IPS DF 6.9 (cell line): ENCODE results near the gene RCOR3.
"Not testable (repeated sequence)": the region's sequence is repeated elsewhere in the genome, so short reads cannot be mapped to it uniquely, and the experiment has no call there.

Source experiments
- DNase-seq: peaks from one replicate; pipeline ENCODE4 v3.0.0-alpha.2; 2013; ENCODE audit warnings: low read depth, low spot score
- H3K27ac ChIP-seq: one replicate; pipeline ENCODE4 v1.5.1; 2013; ENCODE audit warnings: low read length, control low read depth
- H3K27me3 ChIP-seq: 2 replicates; pipeline ENCODE4 v1.6.1; 2013; ENCODE audit warnings: mild to moderate bottlenecking, low read length; ENCODE audit not compliant: control insufficient read depth, insufficient read depth
- H3K36me3 ChIP-seq: 2 replicates; pipeline ENCODE4 v1.6.1; 2013; ENCODE audit warnings: low read length; ENCODE audit not compliant: control insufficient read depth, insufficient read depth
- H3K4me1 ChIP-seq: 2 replicates; pipeline ENCODE4 v1.6.1; 2013; ENCODE audit warnings: low read length; ENCODE audit not compliant: control insufficient read depth, insufficient read depth
- H3K4me3 ChIP-seq: 2 replicates; pipeline ENCODE4 v1.5.1; 2013; ENCODE audit warnings: mild to moderate bottlenecking, low read length
- H3K9me3 ChIP-seq: 2 replicates; pipeline ENCODE4 v1.6.1; 2013; ENCODE audit warnings: low read length, inconsistent platforms; ENCODE audit not compliant: control insufficient read depth, insufficient read depth
- WGBS: extraction: QIAGEN DNeasy Blood & Tissue Kit; methylation state at CpG from one replicate; pipeline ENCODE4 v1.1.7; 2013; ENCODE audit warnings: mixed read lengths, missing lambda C conversion rate; ENCODE audit not compliant: insufficient read length, insufficient coverage; 5-methylcytosine and 5-hydroxymethylcytosine counted together

The RCOR3 gene

GRCh38 chr1:211340622-211341507, 81.7 kb downstream of the RCOR3 start:
- peaks cover 4% of the 10 kb centered on the region for H3K4me1 ChIP-seq
- DNase-seq = no peak
- no CpG with 5 or more reads among the region's 10 CpGs for WGBS

GRCh38 chr1:211341999-211342398, 82.8 kb downstream of the RCOR3 start:
- WGBS = no CpG with 5 or more reads among the region's 1 CpG
- no peak overlapping the region for H3K4me3 ChIP-seq
- no peak for DNase-seq
- no peaks in the 10 kb centered on the region for H3K27me3 ChIP-seq
- H3K36me3 ChIP-seq = no peaks in the 10 kb centered on the region
- H3K27ac ChIP-seq = no peak overlapping the region
- H3K4me1 ChIP-seq = peaks cover 6% of the 10 kb centered on the region
- H3K9me3 ChIP-seq = no peaks in the 10 kb centered on the region

More at GRCh38 chr1:211340622-211341507, 81.7 kb downstream of the RCOR3 start:
- H3K4me3 ChIP-seq = no peak overlapping the region
- no peaks in the 10 kb centered on the region for H3K36me3 ChIP-seq
- no peaks in the 10 kb centered on the region for H3K27me3 ChIP-seq
- no peaks in the 10 kb centered on the region for H3K9me3 ChIP-seq
- no peak overlapping the region for H3K27ac ChIP-seq

- no peaks in the 10 kb centered on the region for H3K9me3 ChIP-seq
- no CpG with 5 or more reads among the region's 4 CpGs for WGBS
- peaks cover 6% of the 10 kb centered on the region for H3K4me1 ChIP-seq
- H3K36me3 ChIP-seq = no peaks in the 10 kb centered on the region
- no peaks in the 10 kb centered on the region for H3K27me3 ChIP-seq
- H3K4me3 ChIP-seq = no peak overlapping the region
- DNase-seq = no peak
- H3K27ac ChIP-seq = no peak overlapping the region
These were observed 84.4 kb downstream of the RCOR3 start for GRCh38 chr1:211343607-211344006.

GRCh38 chr1:211344152-211344618, 85.0 kb downstream of the RCOR3 start:
- H3K4me3 ChIP-seq = no peak overlapping the region
- DNase-seq = no peak
- H3K36me3 ChIP-seq = no peaks in the 10 kb centered on the region
- no peaks in the 10 kb centered on the region for H3K9me3 ChIP-seq
- H3K27me3 ChIP-seq = no peaks in the 10 kb centered on the region
- peaks cover 6% of the 10 kb centered on the region for H3K4me1 ChIP-seq
- WGBS = no CpG with 5 or more reads among the region's 6 CpGs
- H3K27ac ChIP-seq = no peak overlapping the region

- Histone ChIP-seq H3K36me3 (no peaks in the 10 kb centered on the region), H3K27me3 (no peaks in the 10 kb centered on the region), H3K4me3 (no peak overlapping the region), H3K4me1 (peaks cover 3% of the 10 kb centered on the region), H3K9me3 (no peaks in the 10 kb centered on the region), H3K27ac (no peak overlapping the region)
- WGBS = no CpG with 5 or more reads among the region's 2 CpGs
- no peak for DNase-seq
These were observed 86.6 kb downstream of the RCOR3 start for GRCh38 chr1:211345719-211346118.

- Histone ChIP-seq H3K9me3 (no peaks in the 10 kb centered on the region), H3K4me1 (peaks cover 3% of the 10 kb centered on the region), H3K27ac (no peak overlapping the region), H3K27me3 (no peaks in the 10 kb centered on the region), H3K36me3 (no peaks in the 10 kb centered on the region), H3K4me3 (no peak overlapping the region)
- DNase-seq = no peak
- no CpG with 5 or more reads among the region's 4 CpGs for WGBS
These were observed 88.1 kb downstream of the RCOR3 start for GRCh38 chr1:211347077-211347844.

- no peaks in the 10 kb centered on the region for H3K36me3 ChIP-seq
- H3K27ac ChIP-seq = no peak overlapping the region
- H3K9me3 ChIP-seq = no peaks in the 10 kb centered on the region
- no peaks in the 10 kb centered on the region for H3K27me3 ChIP-seq
- no peak overlapping the region for H3K4me3 ChIP-seq
- no peak for DNase-seq
- H3K4me1 ChIP-seq = peaks cover 3% of the 10 kb centered on the region
These were observed 89.4 kb downstream of the RCOR3 start for GRCh38 chr1:211348547-211348946.

GRCh38 chr1:211349741-211350140, 90.6 kb downstream of the RCOR3 start:
- Histone ChIP-seq H3K27me3 (no peaks in the 10 kb centered on the region), H3K9me3 (no peaks in the 10 kb centered on the region), H3K4me3 (no peak overlapping the region), H3K36me3 (no peaks in the 10 kb centered on the region), H3K4me1 (peaks cover 3% of the 10 kb centered on the region), H3K27ac (no peak overlapping the region)
- no CpG with 5 or more reads among the region's 2 CpGs for WGBS
- DNase-seq = no peak

- not testable (repeated sequence) for H3K27ac ChIP-seq, H3K4me3 ChIP-seq, H3K36me3 ChIP-seq, H3K4me1 ChIP-seq, H3K9me3 ChIP-seq, DNase-seq, H3K27me3 ChIP-seq
- whole genome bisulfite sequencing = no CpG with 5 or more reads among the region's 3 CpGs
These were observed 92.9 kb downstream of the RCOR3 start for GRCh38 chr1:211352055-211352454.

GRCh38 chr1:211352465-211352864, 93.3 kb downstream of the RCOR3 start:
- no peaks in the 10 kb centered on the region for H3K9me3 ChIP-seq
- no peak overlapping the region for H3K4me3 ChIP-seq
- no peaks in the 10 kb centered on the region for H3K36me3 ChIP-seq
- no peaks in the 10 kb centered on the region for H3K4me1 ChIP-seq
- DNase-seq = no peak
- H3K27ac ChIP-seq = no peak overlapping the region
- no peaks in the 10 kb centered on the region for H3K27me3 ChIP-seq
- WGBS = no CpG with 5 or more reads among the region's 2 CpGs
